Fibroblast of villous mesenchyme (primary cell): ENCODE measurements around the gene GRM7. TPM values are rescaled to one million over a fixed set of nuclear protein-coding genes. Genes with fewer than 3 reads are reported as not detected.

ENCODE experiments used
- DNase-seq: peaks from one replicate; pipeline ENCODE4 v3.0.0-alpha.2; 2010; ENCODE audit warnings: low read depth
- H3K4me3 ChIP-seq: 2 replicates; pipeline ENCODE4 v1.5.1; 2011; ENCODE audit warnings: low read depth, mild to moderate bottlenecking, low read length
- CTCF ChIP-seq: IDR thresholded peaks from 2 replicates; pipeline ENCODE4 v1.5.1; 2012; ENCODE audit warnings: low read depth, mild to moderate bottlenecking, low read length; ENCODE audit not compliant: insufficient read depth
- total RNA-seq: library from RNA; depleted of rRNA; stranded (reverse); fragments of >200 nt; gene quantifications from 2 replicates; pipeline ENCODE4 v1.2.3, GENCODE V29; 2012

Gene GRM7
- total RNA-seq, 1 donor: not detected

- DNase-seq: no peak
- no peak for TF ChIP-seq CTCF
- H3K4me3 ChIP-seq: no peak overlapping the region
These were observed 600.4 kb downstream of the GRM7 start for GRCh38 chr3:7461202-7461825.

GRCh38 chr3:7469866-7470265, 609.0 kb downstream of the GRM7 start:
- no peak for DNase-seq
- TF ChIP-seq CTCF: no peak
- no peak overlapping the region for H3K4me3 ChIP-seq

GRCh38 chr3:7484636-7485035, 623.7 kb downstream of the GRM7 start:
- DNase-seq: no peak
- H3K4me3 ChIP-seq: no peak overlapping the region
- no peak for TF ChIP-seq CTCF

- no peak for TF ChIP-seq CTCF
- no peak for DNase-seq
- no peak overlapping the region for H3K4me3 ChIP-seq
These were observed 626.8 kb downstream of the GRM7 start for GRCh38 chr3:7487763-7488162.

- TF ChIP-seq CTCF: no peak
- no peak for DNase-seq
- H3K4me3 ChIP-seq: no peak overlapping the region
These were observed 628.5 kb downstream of the GRM7 start for GRCh38 chr3:7489417-7489816.

GRCh38 chr3:7498715-7499114, 637.8 kb downstream of the GRM7 start:
- no peak overlapping the region for H3K4me3 ChIP-seq
- no peak for DNase-seq
- no peak for TF ChIP-seq CTCF

GRCh38 chr3:7503431-7503830, 642.5 kb downstream of the GRM7 start:
- no peak for DNase-seq
- no peak overlapping the region for H3K4me3 ChIP-seq
- no peak for TF ChIP-seq CTCF
